ENCODE measurements around the gene OMP. TPM values are rescaled to one million over a fixed set of nuclear protein-coding genes. Genes with fewer than 3 reads are reported as not detected.

The OMP gene
- total RNA-seq, 1 donor from 2014 or later, result not detected

- no peak for DNase-seq (ENCODE audit: low spot score)
Measured at GRCh38 chr11:77122576-77123212, 20.1 kb downstream of the OMP start.

DNA sequence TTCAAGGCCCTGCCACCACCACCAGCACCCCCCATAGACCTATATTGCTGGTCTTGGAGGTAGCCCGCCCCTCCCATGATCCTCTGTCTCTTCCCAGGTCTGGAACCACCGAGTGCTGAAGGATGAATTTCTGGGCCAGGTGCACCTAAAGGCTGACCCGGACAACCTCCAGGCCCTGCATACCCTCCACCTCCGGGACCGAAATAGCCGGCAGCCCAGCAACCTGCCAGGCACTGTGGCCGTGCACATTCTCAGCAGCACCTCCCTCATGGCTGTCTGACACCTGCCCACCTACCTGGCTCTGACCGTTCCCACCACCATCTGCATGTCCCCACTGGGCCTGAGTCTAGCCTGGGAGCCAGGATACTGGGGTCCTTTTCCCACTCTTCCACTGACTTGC, 21.0 kb downstream of the OMP start:
- no peak for DNase-seq (ENCODE audit: low spot score)

DNA sequence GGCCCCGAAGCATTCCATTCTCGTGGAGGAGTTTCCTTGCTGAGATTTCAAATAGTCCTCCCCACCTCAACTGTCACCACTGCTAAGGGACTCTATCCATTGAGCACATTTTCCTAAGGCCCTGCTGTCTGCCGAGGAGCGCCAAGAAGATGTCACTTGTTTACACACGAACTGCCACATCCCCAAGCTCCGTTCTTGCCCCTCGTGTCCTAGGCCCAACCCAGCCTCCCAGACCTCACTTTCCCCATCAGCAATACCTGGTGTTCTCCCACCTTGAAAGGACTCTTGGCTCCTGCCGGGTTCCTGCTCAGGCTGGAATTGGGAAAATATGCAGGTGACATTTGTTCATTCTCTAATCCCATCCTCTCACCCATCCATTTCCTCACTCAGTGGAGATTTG, 21.4 kb downstream of the OMP start:
- no peak for DNase-seq (ENCODE audit: low spot score)

- no peak for DNase-seq (ENCODE audit: low spot score)
Measured at GRCh38 chr11:77124488-77124887, 21.8 kb downstream of the OMP start.

DNA sequence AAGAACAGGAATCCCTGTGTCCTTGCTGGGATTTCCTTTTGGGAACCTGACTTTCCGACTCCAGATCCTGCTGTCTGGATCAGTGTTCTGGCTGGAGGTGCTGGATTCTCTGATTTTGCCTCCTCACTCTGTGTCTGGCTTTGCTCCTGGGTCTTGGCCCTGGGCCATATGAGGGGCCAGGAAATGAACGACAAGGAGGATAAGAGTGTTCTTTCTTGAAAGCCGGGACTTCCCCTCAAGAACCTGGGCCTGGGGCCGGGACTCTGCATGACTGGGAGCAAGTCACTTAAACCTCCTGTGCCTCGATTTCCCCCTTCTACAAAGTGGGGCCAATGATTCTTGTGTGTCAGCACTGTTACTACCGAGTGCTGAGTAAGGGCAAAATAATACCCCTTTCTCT, 22.6 kb downstream of the OMP start:
- peak; percentile 16 for DNase-seq (ENCODE audit: low spot score)

- DNase-seq (ENCODE audit: low spot score), result no peak
Measured at GRCh38 chr11:77125695-77126094, 23.1 kb downstream of the OMP start.

DNA sequence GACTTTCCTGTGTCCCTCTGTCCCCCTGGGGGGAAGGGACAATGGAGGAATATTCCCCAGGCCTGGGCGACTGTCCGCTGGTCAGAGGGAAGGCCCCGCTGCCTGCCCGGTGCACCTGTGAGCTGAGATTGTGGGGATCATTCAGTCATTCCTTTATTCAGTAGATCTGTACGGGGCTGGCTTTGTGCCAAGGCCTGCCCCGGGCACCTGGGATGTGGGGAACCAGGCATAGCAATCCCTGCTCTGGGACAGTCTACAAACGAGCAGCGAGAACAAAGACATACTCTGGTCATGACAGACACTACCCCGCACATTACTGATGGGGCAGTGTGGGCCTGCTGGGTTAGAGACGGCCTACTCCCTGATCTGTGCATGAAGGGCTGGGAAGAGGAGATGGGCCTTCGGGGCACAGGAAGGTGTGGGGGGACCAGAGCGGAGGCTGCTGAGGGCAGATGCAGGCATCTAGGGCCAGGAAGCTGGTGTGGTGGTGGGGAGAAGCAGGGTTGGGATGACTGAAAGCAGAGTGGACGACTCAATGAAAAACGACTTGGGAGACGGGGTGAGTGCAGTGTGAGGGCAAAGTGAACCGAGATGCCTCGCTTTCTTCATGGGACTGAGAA, 23.6 kb downstream of the OMP start:
- no peak for DNase-seq (ENCODE audit: low spot score)

GRCh38 chr11:77126861-77127234, 24.2 kb downstream of the OMP start:
- no peak for DNase-seq (ENCODE audit: low spot score)

- DNase-seq (ENCODE audit: low spot score), result peak; percentile 71
Measured at GRCh38 chr11:77127235-77127911, 24.7 kb downstream of the OMP start.

DNA sequence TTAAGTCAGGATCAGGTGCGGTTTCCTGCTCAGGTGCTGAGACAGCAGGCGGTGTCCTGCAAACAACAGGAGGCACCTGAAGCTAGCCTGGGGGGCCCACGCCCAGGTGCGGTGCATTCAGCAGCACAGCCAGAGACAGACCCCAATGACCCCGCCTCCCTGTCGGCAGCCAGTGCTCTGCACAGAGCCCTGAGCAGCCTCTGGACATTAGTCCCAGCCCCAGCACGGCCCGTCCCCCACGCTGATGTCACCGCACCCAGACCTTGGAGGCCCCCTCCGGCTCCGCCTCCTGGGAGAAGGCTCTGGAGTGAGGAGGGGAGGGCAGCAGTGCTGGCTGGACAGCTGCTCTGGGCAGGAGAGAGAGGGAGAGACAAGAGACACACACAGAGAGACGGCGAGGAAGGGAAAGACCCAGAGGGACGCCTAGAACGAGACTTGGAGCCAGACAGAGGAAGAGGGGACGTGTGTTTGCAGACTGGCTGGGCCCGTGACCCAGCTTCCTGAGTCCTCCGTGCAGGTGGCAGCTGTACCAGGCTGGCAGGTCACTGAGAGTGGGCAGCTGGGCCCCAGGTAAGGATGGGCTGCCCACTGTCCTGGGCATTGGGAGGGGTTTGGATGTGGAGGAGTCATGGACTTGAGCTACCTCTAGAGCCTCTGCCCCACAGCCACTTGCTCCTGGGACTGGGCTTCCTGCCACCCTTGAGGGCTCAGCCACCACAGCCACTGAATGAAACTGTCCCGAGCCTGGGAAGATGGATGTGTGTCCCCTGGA, 25.5 kb downstream of the OMP start, which contains the start of gene MYO7A:
Gene MYO7A, plus strand, starts transcription at position 327 of the 772 bp plus-strand sequence. CDS start 2,389 bp downstream, outside the sequence.
- peak; percentile 90 for DNase-seq (ENCODE audit: low spot score)

- DNase-seq (ENCODE audit: low spot score), result no peak
Measured at GRCh38 chr11:77129069-77129841, 26.6 kb downstream of the OMP start.

DNA sequence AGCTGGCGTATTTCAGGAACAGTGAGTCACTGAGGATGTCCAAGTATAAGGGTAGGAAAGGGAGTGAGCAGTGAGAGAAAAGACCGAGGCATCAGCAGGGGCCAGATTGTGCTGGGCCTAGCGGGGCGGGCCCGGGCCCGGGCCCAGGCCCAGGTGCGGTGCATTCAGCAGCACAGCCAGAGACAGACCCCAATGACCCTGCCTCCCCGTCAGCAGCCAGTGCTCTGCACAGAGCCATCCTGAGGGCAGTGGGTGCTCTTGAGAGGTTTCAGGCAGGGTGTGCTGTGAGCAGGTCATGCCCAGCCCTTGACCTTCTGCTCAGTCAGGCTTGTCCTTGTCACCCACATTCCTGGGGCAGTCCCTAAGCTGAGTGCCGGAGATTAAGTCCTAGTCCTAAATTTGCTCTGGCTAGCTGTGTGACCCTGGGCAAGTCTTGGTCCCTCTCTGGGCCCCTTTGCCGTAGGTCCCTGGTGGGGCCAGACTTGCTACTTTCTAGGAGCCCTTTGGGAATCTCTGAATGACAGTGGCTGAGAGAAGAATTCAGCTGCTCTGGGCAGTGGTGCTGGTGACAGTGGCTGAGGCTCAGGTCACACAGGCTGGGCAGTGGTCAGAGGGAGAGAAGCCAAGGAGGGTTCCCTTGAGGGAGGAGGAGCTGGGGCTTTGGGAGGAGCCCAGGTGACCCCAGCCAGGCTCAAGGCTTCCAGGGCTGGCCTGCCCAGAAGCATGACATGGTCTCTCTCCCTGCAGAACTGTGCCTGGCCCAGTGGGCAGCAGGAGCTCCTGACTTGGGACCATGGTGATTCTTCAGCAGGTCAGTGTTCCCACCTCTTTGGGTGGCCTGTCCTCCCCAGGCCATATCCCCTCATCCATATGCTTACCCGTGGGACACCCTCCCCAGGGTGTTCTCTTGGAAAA, 27.5 kb downstream of the OMP start:
- no peak for DNase-seq (ENCODE audit: low spot score)

DNA sequence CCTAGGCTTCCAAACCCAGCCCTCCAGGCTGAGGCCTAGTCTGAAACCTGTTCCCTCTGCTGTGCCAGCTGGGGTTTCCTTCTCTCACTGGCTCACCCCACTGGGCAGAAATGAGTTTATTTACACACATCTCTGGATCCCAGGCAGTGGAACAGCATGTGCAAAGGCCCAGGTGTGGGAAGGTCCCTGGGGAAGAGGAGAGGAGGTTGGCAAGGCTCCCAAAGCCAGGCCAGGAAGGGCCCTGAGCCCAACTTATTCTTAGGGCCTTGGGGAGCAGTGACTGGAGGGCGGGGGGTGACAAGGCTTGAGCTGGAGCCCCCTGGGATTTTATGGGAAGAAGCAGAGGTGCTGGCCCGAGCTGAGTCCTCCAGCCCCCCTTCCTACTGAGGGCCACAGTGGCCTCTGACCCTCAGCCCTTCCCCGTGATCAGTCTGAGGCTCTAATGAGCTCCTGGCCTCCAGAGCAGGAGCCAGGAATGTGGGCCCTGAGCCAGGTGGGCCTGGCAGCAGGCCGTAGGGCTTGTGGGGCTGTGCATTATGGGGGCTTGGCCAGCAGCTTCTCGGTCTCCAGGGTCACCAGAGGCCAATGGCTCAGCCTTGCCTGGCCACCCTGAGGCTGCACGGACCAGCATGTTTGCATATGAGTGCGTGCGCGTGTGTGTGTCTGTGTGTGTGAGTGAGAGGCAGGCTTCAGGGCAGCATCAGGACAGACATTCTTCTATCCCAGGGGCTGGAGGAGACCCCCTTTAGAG, 28.3 kb downstream of the OMP start:
- DNase-seq (ENCODE audit: low spot score), result no peak

GRCh38 chr11:77131560-77131959, 28.9 kb downstream of the OMP start:
- DNase-seq (ENCODE audit: low spot score), result no peak

DNA sequence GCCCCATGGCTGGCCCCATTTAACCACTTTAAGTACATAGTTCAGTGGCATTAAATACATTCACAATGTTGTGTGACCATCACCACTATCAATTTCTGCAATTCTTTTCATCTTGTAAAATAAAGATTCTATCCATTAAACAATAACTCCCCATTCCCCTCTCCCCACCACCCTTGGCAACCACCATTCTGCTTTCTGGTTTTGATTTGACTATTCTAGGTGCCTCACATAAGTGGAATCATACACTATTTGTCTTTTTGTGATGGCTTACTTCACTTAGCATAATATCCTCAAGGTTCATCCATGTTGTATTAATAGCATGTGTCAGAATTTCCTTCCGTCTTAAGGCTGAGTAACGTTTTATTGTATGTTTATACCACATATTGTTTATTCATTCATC, 32.4 kb downstream of the OMP start:
- no peak for DNase-seq (ENCODE audit: low spot score)

- no peak for DNase-seq (ENCODE audit: low spot score)
Measured at GRCh38 chr11:77136074-77136473, 33.4 kb downstream of the OMP start.

GRCh38 chr11:77136784-77137420, 34.3 kb downstream of the OMP start:
- DNase-seq (ENCODE audit: low spot score), result no peak

DNA sequence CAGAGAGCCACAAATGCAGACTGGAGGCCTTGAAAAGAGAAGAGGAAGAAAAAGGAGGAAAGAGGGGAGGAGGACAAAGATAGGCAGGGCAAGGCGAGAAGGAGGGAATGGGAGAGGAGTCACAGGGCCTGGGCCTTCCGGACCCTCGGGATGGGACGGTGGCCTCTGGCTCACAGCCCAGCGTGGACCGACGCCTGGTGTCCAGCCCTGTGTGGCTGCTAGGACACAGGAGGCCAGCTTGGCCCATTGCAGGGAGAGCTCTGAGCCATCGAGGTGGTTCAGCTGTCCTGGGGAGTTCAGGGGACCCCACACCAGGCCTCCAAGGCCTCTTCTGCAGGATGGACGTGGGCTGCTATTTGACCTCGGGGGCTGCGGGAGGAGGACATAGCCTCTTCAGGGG, 34.8 kb downstream of the OMP start:
- DNase-seq (ENCODE audit: low spot score), result no peak

DNA sequence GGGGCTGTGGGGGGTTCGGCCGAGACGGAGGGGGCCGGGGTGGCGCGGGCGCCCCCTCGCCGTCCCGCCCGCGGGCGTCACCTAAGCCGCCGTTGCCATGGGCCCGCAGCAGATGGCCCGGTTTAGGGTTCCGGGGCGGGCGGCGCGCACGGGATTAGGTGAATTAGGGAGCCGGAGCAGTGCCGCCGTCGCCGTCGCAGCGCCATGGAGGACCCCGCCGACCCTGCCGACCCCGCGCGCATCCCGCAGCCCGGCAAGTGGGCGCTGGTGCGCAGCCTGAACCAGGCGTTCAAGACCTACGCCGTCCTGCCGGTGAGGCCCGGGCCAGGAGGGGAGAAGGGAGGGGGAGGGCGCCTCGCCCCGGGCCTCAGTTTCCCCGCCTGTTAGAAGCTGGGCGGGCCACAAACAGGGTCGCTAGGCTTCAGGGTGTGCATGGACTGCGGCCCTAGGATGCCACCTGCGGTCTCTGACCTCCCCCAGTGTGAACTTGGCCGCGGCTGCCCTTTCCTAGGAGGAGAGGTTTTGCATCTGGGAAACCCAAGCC, 35.5 kb downstream of the OMP start:
- no peak for DNase-seq (ENCODE audit: low spot score)
